SK-N-SH treated with all-trans-retinoic acid at 6 μM for 48 hours (cell line): ENCODE results near the gene MPG.

ENCODE experiments used
- ARNTL ChIP-seq: fragments of 450-650 bp; formaldehyde crosslinking; IDR thresholded peaks from 2 replicates; pipeline ENCODE4 v1.5.0; 2020; ENCODE audit warnings: low read depth, mild to moderate bottlenecking, moderate library complexity, borderline replicate concordance
- BACH2 ChIP-seq: fragments of 250-450 bp; sonication (Bioruptor Pico); IDR thresholded peaks from 2 replicates; pipeline ENCODE4 v1.9.0; 2021; ENCODE audit warnings: mild to moderate bottlenecking, borderline replicate concordance
- CSDC2 ChIP-seq: fragments of 250-450 bp; sonication (Bioruptor Pico); IDR thresholded peaks from 2 replicates; pipeline ENCODE4 v1.5.0; 2020; ENCODE audit warnings: mild to moderate bottlenecking, moderate library complexity
- CSRNP3 ChIP-seq: fragments of 250-450 bp; sonication (Bioruptor Pico); IDR thresholded peaks from 2 replicates; pipeline ENCODE4 v1.5.1; 2021; ENCODE audit warnings: mild to moderate bottlenecking, moderate library complexity
- GLIS3 ChIP-seq: fragments of 250-450 bp; sonication (Bioruptor Pico); IDR thresholded peaks from 2 replicates; pipeline ENCODE4 v1.5.0; 2020; ENCODE audit warnings: mild to moderate bottlenecking, moderate library complexity
- POU6F1 ChIP-seq: fragments of 250-450 bp; sonication (Bioruptor Pico); IDR thresholded peaks from 2 replicates; pipeline ENCODE4 v1.8.0; 2021; ENCODE audit warnings: low read depth, mild to moderate bottlenecking, moderate library complexity, borderline replicate concordance
- PPARA ChIP-seq: fragments of 250-450 bp; sonication (Bioruptor Pico); IDR thresholded peaks from 2 replicates; pipeline ENCODE4 v1.5.0; 2020; ENCODE audit warnings: mild to moderate bottlenecking, borderline replicate concordance
- SNAI2 ChIP-seq: fragments of 250-450 bp; sonication (Bioruptor Pico); IDR thresholded peaks from 2 replicates; pipeline ENCODE4 v1.5.0; 2020; ENCODE audit warnings: mild to moderate bottlenecking, moderate library complexity
- TOX ChIP-seq: fragments of 250-450 bp; sonication (Bioruptor Pico); IDR thresholded peaks from 2 replicates; pipeline ENCODE4 v1.8.0; 2021; ENCODE audit warnings: mild to moderate bottlenecking, moderate library complexity, borderline replicate concordance
- TSHZ2 ChIP-seq: fragments of 250-450 bp; sonication (Bioruptor Pico); IDR thresholded peaks from 2 replicates; pipeline ENCODE4 v1.5.0; 2020; ENCODE audit warnings: mild to moderate bottlenecking, moderate library complexity
- ZFP30 ChIP-seq: fragments of 450-650 bp; formaldehyde crosslinking; IDR thresholded peaks from 2 replicates; pipeline ENCODE4 v1.5.0; 2022; ENCODE audit warnings: mild to moderate bottlenecking, moderate library complexity
- ZNF70 ChIP-seq: fragments of 450-650 bp; formaldehyde crosslinking; IDR thresholded peaks from 2 replicates; pipeline ENCODE4 v1.5.0; 2020; ENCODE audit warnings: mild to moderate bottlenecking, moderate library complexity
- ZNF8 ChIP-seq: fragments of 450-650 bp; formaldehyde crosslinking; IDR thresholded peaks from 2 replicates; pipeline ENCODE4 v1.5.0; 2020; ENCODE audit warnings: mild to moderate bottlenecking, moderate library complexity
- TF ChIP-seq, protein P1 (sequence below): fragments of 250-450 bp; sonication (Bioruptor Pico); IDR thresholded peaks from 2 replicates; pipeline ENCODE4 v1.8.0; 2020; ENCODE audit warnings: mild to moderate bottlenecking, moderate library complexity, borderline replicate concordance

- TF ChIP-seq, protein P1, sequence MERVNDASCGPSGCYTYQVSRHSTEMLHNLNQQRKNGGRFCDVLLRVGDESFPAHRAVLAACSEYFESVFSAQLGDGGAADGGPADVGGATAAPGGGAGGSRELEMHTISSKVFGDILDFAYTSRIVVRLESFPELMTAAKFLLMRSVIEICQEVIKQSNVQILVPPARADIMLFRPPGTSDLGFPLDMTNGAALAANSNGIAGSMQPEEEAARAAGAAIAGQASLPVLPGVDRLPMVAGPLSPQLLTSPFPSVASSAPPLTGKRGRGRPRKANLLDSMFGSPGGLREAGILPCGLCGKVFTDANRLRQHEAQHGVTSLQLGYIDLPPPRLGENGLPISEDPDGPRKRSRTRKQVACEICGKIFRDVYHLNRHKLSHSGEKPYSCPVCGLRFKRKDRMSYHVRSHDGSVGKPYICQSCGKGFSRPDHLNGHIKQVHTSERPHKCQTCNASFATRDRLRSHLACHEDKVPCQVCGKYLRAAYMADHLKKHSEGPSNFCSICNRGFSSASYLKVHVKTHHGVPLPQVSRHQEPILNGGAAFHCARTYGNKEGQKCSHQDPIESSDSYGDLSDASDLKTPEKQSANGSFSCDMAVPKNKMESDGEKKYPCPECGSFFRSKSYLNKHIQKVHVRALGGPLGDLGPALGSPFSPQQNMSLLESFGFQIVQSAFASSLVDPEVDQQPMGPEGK (CRISPR knock-in tag) = no peak
- no peak for TF ChIP-seq ZFP30
- no peak for TF ChIP-seq ZNF70 (CRISPR knock-in tag)
- TF ChIP-seq SNAI2 (CRISPR knock-in tag) = no peak
- TF ChIP-seq ZNF8 (CRISPR knock-in tag) = no peak
- no peak for TF ChIP-seq POU6F1 (CRISPR knock-in tag)
- no peak for TF ChIP-seq PPARA (CRISPR knock-in tag)
- no peak for TF ChIP-seq BACH2 (CRISPR knock-in tag)
- TF ChIP-seq CSDC2 = no peak
- TF ChIP-seq ARNTL = no peak
- TF ChIP-seq TSHZ2 (CRISPR knock-in tag) = no peak
- no peak for TF ChIP-seq TOX (CRISPR knock-in tag)
- TF ChIP-seq GLIS3 (CRISPR knock-in tag) = no peak
- no peak for TF ChIP-seq CSRNP3 (CRISPR knock-in tag)
Observed at GRCh38 chr16:122361-122760, 44.3 kb downstream of the MPG start.
